Vagina (tissue), 2 donors: Measurements from ENCODE around the gene YWHAE.
"Not testable (repeated sequence)": the region's sequence is repeated elsewhere in the genome, so short reads cannot be mapped to it uniquely, and the experiment has no call there.

Experiments used
- CTCF ChIP-seq, 3 experiments: fragments of 450-650 bp in 2 of 3; fragments of 200-600 bp in 1 of 3; sonication (generic) in 1 of 3; IDR thresholded peaks; one replicate each; pipeline ENCODE4 v1.5.1; 2017 to 2019; ENCODE audit warnings: antibody characterized with exemption in 3 of 3, mild to moderate bottlenecking in 2 of 3, moderate library complexity in 2 of 3
- POLR2A ChIP-seq, 2 donors: fragments of 450-650 bp; IDR thresholded peaks; one replicate each; pipeline ENCODE4 v1.6.1; 2017; ENCODE audit warnings: antibody characterized with exemption in 2 of 2, mild to moderate bottlenecking in 2 of 2, moderate library complexity in 2 of 2

GRCh38 chr17:1386675-1387190 is 13.3 kb downstream of the YWHAE start:
- not testable (repeated sequence) for TF ChIP-seq CTCF, POLR2A (IDR thresholded peaks at IDR 0.05)
